Measurements from ENCODE around the gene PBX1. TPM values are rescaled to one million over a fixed set of nuclear protein-coding genes. Genes with fewer than 3 reads are reported as not detected.

PBX1 gene
- total and polyA plus RNA-seq, 4 donors = 2.2 to 17.3 (median 5.1) TPM

GRCh38 chr1:164596172-164596571 lies 37.2 kb downstream of the PBX1 start:
- peaks cover 0 to 6% (median 0%) of the 10 kb centered on the region in 4 donors for H3K4me1 ChIP-seq (ENCODE audit: control insufficient read depth in 4 of 4, insufficient read depth in 4 of 4, low read length in 3 of 4)
- WGBS = 73% methylated on average over 1 of the region's 1 CpG
- H3K27ac ChIP-seq (ENCODE audit: low read depth in 1 of 2, low read length in 2 of 2) = no peak overlapping the region
- no peak for DNase-seq (ENCODE audit: low spot score)
- H3K9ac ChIP-seq (ENCODE audit: low read depth in 1 of 2, low read length in 2 of 2) = no peak overlapping the region
- no peak for TF ChIP-seq TAF1 (conservative IDR thresholded peaks at IDR 0.05)
- TF ChIP-seq YY1 (IDR thresholded peaks at IDR 0.05) = no peak
- TF ChIP-seq NR2F2 (IDR thresholded peaks at IDR 0.05) = no peak
- no peak for TF ChIP-seq JUND (IDR thresholded peaks at IDR 0.05)
- TF ChIP-seq ATF3 (IDR thresholded peaks at IDR 0.05) = no peak
- TF ChIP-seq FOXA2 (IDR thresholded peaks at IDR 0.05) = no peak
- TF ChIP-seq, protein P1, sequence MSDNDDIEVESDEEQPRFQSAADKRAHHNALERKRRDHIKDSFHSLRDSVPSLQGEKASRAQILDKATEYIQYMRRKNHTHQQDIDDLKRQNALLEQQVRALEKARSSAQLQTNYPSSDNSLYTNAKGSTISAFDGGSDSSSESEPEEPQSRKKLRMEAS (IDR thresholded peaks at IDR 0.05) = no peak
- no peak for TF ChIP-seq EGR1 (IDR thresholded peaks at IDR 0.05; ENCODE audit: low read depth in 2 of 2)
- TF ChIP-seq HNF4G (IDR thresholded peaks at IDR 0.05) = no peak
- TF ChIP-seq RXRA (IDR thresholded peaks at IDR 0.05) = no peak
- TF ChIP-seq GABPA (IDR thresholded peaks at IDR 0.05 in 1 of 2, conservative IDR thresholded peaks at IDR 0.05 in 1 of 2) = no peak
- TF ChIP-seq FOXA1 (IDR thresholded peaks at IDR 0.05) = no peak
- no peak for TF ChIP-seq REST (IDR thresholded peaks at IDR 0.05)
- H3K36me3 ChIP-seq (ENCODE audit: control insufficient read depth in 4 of 4, insufficient read depth in 3 of 4, low read depth in 1 of 4, low read length in 3 of 4) = no peaks in the 10 kb centered on the region
- no peaks in the 10 kb centered on the region for H3K27me3 ChIP-seq (ENCODE audit: control insufficient read depth in 4 of 4, insufficient read depth in 4 of 4, low read length in 3 of 4)
- H3K9me3 ChIP-seq (ENCODE audit: control insufficient read depth in 4 of 4, low read length in 3 of 4) = no peaks in the 10 kb centered on the region
- no peak overlapping the region for H3K4me3 ChIP-seq (ENCODE audit: low read depth in 1 of 3, low read length in 3 of 3)

DNA sequence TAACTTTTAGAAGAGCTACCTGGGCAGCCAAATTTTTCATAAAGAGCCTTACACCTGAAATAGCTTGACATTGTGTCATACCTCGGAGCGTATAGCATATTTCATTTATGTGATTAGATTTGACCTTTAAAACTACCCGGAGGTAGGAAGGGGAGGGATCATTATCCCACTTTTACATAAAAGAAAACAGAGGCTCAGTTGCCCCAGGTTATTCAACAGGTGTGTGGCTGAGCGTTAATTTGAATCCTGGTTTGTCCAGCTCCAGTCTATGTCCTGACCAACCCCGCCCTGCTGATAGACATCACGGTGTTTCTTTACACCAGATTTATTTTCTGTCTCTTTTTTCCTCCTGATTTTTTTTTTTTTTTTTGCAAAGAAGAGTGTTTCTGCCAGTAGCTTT lies 39.7 kb downstream of the PBX1 start:
- no peaks in the 10 kb centered on the region for H3K27me3 ChIP-seq (ENCODE audit: control insufficient read depth in 4 of 4, insufficient read depth in 4 of 4, low read length in 3 of 4)
- H3K4me1 ChIP-seq (ENCODE audit: control insufficient read depth in 4 of 4, insufficient read depth in 4 of 4, low read length in 3 of 4) = no peaks in the 10 kb centered on the region
- no peak overlapping the region for H3K4me3 ChIP-seq (ENCODE audit: low read depth in 1 of 3, low read length in 3 of 3)
- TF ChIP-seq RXRA (IDR thresholded peaks at IDR 0.05) = no peak
- TF ChIP-seq FOXA2 (IDR thresholded peaks at IDR 0.05) = no peak
- TF ChIP-seq HNF4G (IDR thresholded peaks at IDR 0.05) = no peak
- TF ChIP-seq, protein P2, sequence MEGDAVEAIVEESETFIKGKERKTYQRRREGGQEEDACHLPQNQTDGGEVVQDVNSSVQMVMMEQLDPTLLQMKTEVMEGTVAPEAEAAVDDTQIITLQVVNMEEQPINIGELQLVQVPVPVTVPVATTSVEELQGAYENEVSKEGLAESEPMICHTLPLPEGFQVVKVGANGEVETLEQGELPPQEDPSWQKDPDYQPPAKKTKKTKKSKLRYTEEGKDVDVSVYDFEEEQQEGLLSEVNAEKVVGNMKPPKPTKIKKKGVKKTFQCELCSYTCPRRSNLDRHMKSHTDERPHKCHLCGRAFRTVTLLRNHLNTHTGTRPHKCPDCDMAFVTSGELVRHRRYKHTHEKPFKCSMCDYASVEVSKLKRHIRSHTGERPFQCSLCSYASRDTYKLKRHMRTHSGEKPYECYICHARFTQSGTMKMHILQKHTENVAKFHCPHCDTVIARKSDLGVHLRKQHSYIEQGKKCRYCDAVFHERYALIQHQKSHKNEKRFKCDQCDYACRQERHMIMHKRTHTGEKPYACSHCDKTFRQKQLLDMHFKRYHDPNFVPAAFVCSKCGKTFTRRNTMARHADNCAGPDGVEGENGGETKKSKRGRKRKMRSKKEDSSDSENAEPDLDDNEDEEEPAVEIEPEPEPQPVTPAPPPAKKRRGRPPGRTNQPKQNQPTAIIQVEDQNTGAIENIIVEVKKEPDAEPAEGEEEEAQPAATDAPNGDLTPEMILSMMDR (IDR thresholded peaks at IDR 0.05; ENCODE audit: low read depth, low read length, missing input control) = no peak
- TF ChIP-seq, protein P1 (IDR thresholded peaks at IDR 0.05) = no peak
- no peak for TF ChIP-seq ZBTB33 (IDR thresholded peaks at IDR 0.05)
- TF ChIP-seq YY1 (IDR thresholded peaks at IDR 0.05) = no peak
- no peak for TF ChIP-seq NR2F2 (IDR thresholded peaks at IDR 0.05)
- TF ChIP-seq JUND (IDR thresholded peaks at IDR 0.05) = no peak
- no peak for TF ChIP-seq SP1 (IDR thresholded peaks at IDR 0.05)
- no peak for DNase-seq (ENCODE audit: low spot score)
- H3K9me3 ChIP-seq (ENCODE audit: control insufficient read depth in 4 of 4, low read length in 3 of 4) = no peaks in the 10 kb centered on the region
- no peak overlapping the region for H3K27ac ChIP-seq (ENCODE audit: low read depth in 1 of 2, low read length in 2 of 2)
- no peak overlapping the region for H3K9ac ChIP-seq (ENCODE audit: low read depth in 1 of 2, low read length in 2 of 2)
- 86% methylated on average over 6 of the region's 6 CpGs for WGBS
- no peaks in the 10 kb centered on the region for H3K36me3 ChIP-seq (ENCODE audit: control insufficient read depth in 4 of 4, insufficient read depth in 3 of 4, low read depth in 1 of 4, low read length in 3 of 4)
